ENCODE results near the gene KPNA4.

DNA sequence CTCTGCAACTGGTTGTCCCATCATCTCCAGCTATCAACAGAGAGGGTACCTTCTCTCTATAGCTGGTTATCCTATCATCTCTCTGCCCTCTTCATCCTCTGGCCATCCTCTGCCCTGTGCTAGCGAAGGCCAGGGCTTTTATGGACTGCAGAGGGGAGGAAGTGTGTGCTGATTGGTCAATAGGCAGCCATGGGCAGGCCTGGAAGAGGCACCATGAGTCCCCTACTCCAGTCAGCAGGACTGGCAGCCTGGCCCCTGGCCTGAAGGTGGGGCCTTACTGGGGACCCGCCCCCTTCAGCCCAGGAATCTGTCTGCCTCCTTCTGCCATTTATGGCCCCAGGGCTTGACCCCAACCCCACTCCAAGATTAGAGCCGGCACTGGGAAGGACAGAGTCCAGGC, 105.3 kb downstream of the KPNA4 start:
- TF ChIP-seq, protein P1, sequence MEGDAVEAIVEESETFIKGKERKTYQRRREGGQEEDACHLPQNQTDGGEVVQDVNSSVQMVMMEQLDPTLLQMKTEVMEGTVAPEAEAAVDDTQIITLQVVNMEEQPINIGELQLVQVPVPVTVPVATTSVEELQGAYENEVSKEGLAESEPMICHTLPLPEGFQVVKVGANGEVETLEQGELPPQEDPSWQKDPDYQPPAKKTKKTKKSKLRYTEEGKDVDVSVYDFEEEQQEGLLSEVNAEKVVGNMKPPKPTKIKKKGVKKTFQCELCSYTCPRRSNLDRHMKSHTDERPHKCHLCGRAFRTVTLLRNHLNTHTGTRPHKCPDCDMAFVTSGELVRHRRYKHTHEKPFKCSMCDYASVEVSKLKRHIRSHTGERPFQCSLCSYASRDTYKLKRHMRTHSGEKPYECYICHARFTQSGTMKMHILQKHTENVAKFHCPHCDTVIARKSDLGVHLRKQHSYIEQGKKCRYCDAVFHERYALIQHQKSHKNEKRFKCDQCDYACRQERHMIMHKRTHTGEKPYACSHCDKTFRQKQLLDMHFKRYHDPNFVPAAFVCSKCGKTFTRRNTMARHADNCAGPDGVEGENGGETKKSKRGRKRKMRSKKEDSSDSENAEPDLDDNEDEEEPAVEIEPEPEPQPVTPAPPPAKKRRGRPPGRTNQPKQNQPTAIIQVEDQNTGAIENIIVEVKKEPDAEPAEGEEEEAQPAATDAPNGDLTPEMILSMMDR (IDR thresholded peaks at IDR 0.05) = no peak
- TF ChIP-seq POLR2A (IDR thresholded peaks at IDR 0.05) = no peak
